ENCODE results near the gene ONECUT1. TPM values are rescaled to one million over a fixed set of nuclear protein-coding genes. Genes with fewer than 3 reads are reported as not detected.

ONECUT1 gene
- total RNA-seq, 1 donor from 2014 or later, result 48.9 TPM

DNA sequence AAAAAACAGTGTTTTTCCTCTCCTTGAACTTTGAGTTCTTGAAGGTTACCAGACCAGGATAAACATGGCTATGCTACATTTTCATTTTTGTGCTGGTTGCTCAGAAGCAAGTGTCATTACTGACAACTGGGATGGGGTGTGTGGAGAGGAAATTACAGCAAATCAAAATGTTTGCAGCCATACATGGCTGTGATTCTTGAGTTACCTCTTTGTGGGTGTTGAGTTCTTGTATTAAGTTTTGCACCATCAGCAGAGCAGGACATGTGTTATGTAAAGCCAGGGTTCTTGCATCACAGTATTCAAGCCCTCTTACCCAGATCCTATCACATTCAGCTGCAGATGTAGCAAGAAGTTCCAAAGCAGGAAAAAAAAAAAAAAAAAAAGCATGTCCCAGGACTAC is 57.0 kb downstream of the ONECUT1 start:
- H3K36me3 Mint-ChIP-seq (ENCODE audit: unreplicated experiment), result no peaks in the 10 kb centered on the region
- no peak overlapping the region for H3K4me3 Mint-ChIP-seq (ENCODE audit: unreplicated experiment)
- H3K27ac Mint-ChIP-seq (ENCODE audit: unreplicated experiment), result no peak overlapping the region
- peaks cover 2% of the 10 kb centered on the region for H3K4me1 Mint-ChIP-seq (ENCODE audit: low read depth, unreplicated experiment)
- TF ChIP-seq, protein P1, sequence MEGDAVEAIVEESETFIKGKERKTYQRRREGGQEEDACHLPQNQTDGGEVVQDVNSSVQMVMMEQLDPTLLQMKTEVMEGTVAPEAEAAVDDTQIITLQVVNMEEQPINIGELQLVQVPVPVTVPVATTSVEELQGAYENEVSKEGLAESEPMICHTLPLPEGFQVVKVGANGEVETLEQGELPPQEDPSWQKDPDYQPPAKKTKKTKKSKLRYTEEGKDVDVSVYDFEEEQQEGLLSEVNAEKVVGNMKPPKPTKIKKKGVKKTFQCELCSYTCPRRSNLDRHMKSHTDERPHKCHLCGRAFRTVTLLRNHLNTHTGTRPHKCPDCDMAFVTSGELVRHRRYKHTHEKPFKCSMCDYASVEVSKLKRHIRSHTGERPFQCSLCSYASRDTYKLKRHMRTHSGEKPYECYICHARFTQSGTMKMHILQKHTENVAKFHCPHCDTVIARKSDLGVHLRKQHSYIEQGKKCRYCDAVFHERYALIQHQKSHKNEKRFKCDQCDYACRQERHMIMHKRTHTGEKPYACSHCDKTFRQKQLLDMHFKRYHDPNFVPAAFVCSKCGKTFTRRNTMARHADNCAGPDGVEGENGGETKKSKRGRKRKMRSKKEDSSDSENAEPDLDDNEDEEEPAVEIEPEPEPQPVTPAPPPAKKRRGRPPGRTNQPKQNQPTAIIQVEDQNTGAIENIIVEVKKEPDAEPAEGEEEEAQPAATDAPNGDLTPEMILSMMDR (IDR thresholded peaks at IDR 0.05; ENCODE audit: partially characterized antibody, unreplicated experiment), result no peak
- no peaks in the 10 kb centered on the region for H3K27me3 Mint-ChIP-seq (ENCODE audit: unreplicated experiment)
- no peak for DNase-seq
- H3K9me3 Mint-ChIP-seq (ENCODE audit: unreplicated experiment), result peaks cover 3% of the 10 kb centered on the region

DNA sequence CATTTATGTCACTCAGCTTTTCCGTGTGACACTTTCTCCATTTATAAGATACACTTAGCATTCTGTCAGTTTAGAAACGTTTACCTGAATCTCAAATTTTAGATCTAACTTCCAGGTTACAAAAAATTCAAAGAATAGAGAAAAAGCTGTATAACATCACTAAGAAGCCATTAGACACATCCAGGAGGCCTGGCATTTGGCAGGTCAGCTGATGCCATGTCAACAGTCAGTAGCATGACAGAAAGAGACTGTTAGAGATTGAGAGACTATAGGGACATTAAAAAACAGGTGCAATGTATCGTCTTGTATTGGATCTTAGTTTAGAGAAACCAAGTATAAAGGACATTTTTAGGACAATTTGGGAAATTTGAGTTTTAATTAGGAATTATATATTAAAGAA is 57.6 kb downstream of the ONECUT1 start:
- Mint-ChIP-seq H3K9me3 (ENCODE audit: unreplicated experiment) (peaks cover 3% of the 10 kb centered on the region), H3K27me3 (ENCODE audit: unreplicated experiment) (no peaks in the 10 kb centered on the region), H3K4me1 (ENCODE audit: low read depth, unreplicated experiment) (peaks cover 2% of the 10 kb centered on the region), H3K36me3 (ENCODE audit: unreplicated experiment) (no peaks in the 10 kb centered on the region), H3K4me3 (ENCODE audit: unreplicated experiment) (no peak overlapping the region), H3K27ac (ENCODE audit: unreplicated experiment) (no peak overlapping the region)
- TF ChIP-seq, protein P1 (IDR thresholded peaks at IDR 0.05; ENCODE audit: partially characterized antibody, unreplicated experiment), result no peak
- DNase-seq, result no peak

DNA sequence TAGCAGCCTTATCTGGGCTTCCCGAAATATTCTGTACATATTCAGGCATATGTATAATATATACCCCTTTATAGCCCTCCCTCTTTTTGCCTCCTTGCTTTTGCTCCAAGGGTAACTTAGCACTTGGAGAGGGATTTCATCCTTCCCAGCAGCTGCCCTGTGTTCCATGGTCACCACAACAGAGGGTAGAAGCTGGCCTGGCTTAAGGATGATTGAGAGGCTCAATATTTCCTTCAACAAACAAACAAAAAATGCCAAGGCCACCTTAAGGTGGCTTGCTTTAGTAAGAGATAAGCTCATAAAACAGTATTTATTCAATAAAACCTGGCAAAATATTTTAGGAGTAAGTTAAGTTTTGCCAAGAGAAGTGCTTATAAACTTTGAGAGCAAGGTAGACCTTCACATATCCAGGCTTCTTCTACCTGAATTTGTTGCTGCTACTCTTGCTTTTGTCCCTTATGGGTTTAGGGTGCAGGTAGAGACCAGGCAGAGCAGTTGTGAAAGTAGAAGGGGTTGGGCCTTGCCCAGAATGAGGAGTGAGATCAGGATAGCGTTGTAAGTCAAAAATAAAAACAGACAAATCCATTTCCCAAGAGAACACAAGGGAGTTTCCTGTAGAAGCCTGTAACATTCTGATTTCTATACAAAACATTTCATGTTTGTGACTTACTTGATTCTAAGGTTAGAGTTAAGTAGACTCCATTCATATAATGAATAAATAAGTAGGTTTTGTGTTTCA is 58.2 kb downstream of the ONECUT1 start:
- TF ChIP-seq, protein P1 (IDR thresholded peaks at IDR 0.05; ENCODE audit: partially characterized antibody, unreplicated experiment), result no peak
- Mint-ChIP-seq H3K27ac (ENCODE audit: unreplicated experiment) (no peak overlapping the region), H3K4me3 (ENCODE audit: unreplicated experiment) (no peak overlapping the region), H3K27me3 (ENCODE audit: unreplicated experiment) (no peaks in the 10 kb centered on the region), H3K4me1 (ENCODE audit: low read depth, unreplicated experiment) (peaks cover 2% of the 10 kb centered on the region), H3K36me3 (ENCODE audit: unreplicated experiment) (no peaks in the 10 kb centered on the region), H3K9me3 (ENCODE audit: unreplicated experiment) (peaks cover 3% of the 10 kb centered on the region)
- no peak for DNase-seq

DNA sequence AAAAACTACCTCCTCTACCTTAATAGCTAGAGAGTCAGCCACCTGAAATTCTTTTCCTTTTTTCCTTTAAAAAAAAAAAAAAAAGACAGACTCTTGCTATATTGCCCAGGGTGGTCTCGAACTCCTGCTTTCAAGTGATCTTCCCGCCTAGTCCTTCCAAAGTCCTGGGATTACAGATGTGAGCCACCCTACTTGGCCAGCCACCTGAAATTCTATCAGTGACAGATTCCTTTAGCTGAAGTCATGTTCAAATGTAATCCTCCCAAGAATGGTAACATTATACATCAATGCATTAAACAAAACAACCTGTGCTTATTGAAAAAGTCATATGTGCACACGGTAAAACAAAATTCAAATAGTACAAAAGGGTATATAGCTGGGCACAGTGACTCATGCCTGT is 59.1 kb downstream of the ONECUT1 start:
- DNase-seq, result no peak
- no peak overlapping the region for H3K4me3 Mint-ChIP-seq (ENCODE audit: unreplicated experiment)
- H3K9me3 Mint-ChIP-seq (ENCODE audit: unreplicated experiment), result peaks cover 3% of the 10 kb centered on the region
- TF ChIP-seq, protein P1 (IDR thresholded peaks at IDR 0.05; ENCODE audit: partially characterized antibody, unreplicated experiment), result no peak
- H3K27ac Mint-ChIP-seq (ENCODE audit: unreplicated experiment), result no peak overlapping the region
- H3K27me3 Mint-ChIP-seq (ENCODE audit: unreplicated experiment), result no peaks in the 10 kb centered on the region
- H3K4me1 Mint-ChIP-seq (ENCODE audit: low read depth, unreplicated experiment), result peaks cover 2% of the 10 kb centered on the region
- H3K36me3 Mint-ChIP-seq (ENCODE audit: unreplicated experiment), result no peaks in the 10 kb centered on the region

DNA sequence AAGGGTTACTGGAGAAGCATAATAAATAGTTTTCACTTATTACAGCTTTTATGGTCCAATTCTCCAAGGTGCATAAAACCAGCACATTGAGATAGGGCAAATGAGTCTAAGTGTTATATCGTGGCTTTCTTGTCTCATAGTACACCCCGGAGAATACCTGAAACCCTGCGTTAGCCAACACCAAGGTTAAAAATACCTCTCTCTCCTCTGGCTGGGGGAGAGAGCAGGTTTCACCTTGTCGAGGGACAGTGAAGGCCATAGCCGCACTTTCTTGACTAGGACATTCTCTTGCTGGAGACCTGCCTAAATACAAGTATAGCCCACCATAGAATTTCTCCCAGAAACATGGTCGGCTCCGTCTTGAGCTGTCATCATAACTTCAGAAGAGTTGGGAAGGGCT is 59.5 kb downstream of the ONECUT1 start:
- Mint-ChIP-seq H3K9me3 (ENCODE audit: unreplicated experiment) (peaks cover 3% of the 10 kb centered on the region), H3K4me3 (ENCODE audit: unreplicated experiment) (no peak overlapping the region), H3K36me3 (ENCODE audit: unreplicated experiment) (no peaks in the 10 kb centered on the region), H3K4me1 (ENCODE audit: low read depth, unreplicated experiment) (peaks cover 2% of the 10 kb centered on the region), H3K27ac (ENCODE audit: unreplicated experiment) (no peak overlapping the region), H3K27me3 (ENCODE audit: unreplicated experiment) (no peaks in the 10 kb centered on the region)
- DNase-seq, result no peak
- TF ChIP-seq, protein P1 (IDR thresholded peaks at IDR 0.05; ENCODE audit: partially characterized antibody, unreplicated experiment), result no peak

All from glutamatergic neuron (in vitro differentiated cells).